C4-2B (cell line): ENCODE results near the gene SHMT2.

Source experiments
- ZFX ChIP-seq: fragments of 450-650 bp; IDR thresholded peaks from 2 replicates; pipeline ENCODE4 v1.6.1; 2017
- TF ChIP-seq, protein P1 (sequence below): fragments of 450-650 bp; conservative IDR thresholded peaks from 2 replicates; pipeline ENCODE4 v1.5.1; 2017; ENCODE audit warnings: mild to moderate bottlenecking

DNA sequence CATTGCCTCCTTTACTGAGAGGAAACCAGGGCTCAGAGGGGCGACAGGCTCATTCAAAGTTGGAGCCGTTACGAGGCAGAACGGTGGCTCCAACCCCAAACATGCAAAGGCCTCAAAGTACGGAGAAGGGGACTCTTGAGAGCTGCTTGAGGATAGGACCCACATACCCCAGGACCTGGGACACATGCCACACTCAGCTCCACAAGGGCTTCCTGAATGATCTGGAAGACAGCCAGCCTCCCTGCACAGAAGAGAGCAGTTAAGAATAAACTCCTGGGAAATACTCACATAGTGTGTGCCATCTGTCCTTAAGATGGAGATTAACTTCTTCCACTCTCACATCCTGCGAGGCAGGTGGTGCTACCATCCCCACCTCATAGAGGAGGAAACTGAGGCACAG is 39.5 kb upstream of the SHMT2 start:
- TF ChIP-seq, protein P1, sequence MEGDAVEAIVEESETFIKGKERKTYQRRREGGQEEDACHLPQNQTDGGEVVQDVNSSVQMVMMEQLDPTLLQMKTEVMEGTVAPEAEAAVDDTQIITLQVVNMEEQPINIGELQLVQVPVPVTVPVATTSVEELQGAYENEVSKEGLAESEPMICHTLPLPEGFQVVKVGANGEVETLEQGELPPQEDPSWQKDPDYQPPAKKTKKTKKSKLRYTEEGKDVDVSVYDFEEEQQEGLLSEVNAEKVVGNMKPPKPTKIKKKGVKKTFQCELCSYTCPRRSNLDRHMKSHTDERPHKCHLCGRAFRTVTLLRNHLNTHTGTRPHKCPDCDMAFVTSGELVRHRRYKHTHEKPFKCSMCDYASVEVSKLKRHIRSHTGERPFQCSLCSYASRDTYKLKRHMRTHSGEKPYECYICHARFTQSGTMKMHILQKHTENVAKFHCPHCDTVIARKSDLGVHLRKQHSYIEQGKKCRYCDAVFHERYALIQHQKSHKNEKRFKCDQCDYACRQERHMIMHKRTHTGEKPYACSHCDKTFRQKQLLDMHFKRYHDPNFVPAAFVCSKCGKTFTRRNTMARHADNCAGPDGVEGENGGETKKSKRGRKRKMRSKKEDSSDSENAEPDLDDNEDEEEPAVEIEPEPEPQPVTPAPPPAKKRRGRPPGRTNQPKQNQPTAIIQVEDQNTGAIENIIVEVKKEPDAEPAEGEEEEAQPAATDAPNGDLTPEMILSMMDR: no peak
- TF ChIP-seq ZFX: no peak
